PFSK-1 (cell line): Measurements from ENCODE around the gene UBTF.

Source experiments
- FOXP2 ChIP-seq: optimal IDR thresholded peaks from 2 replicates; pipeline ENCODE3; 2011; ENCODE audit warnings: borderline replicate concordance, control low read depth, inconsistent platforms; ENCODE audit not compliant: insufficient read depth; ENCODE audit errors: extremely low read length, extremely low read depth
- POLR2AphosphoS5 ChIP-seq: IDR thresholded peaks from 2 replicates; pipeline ENCODE4 v1.6.1; 2012; ENCODE audit warnings: low read depth, mild to moderate bottlenecking, control low read depth, low read length, moderate library complexity
- REST ChIP-seq, 2 experiments: IDR thresholded peaks; 2 replicates each; pipeline versions ENCODE4 v1.6.1 to v1.8.0; 2011 to 2012; ENCODE audit warnings: low read depth in 2 of 2, low read length in 2 of 2, control low read depth in 1 of 2, inconsistent platforms in 1 of 2, mild to moderate bottlenecking in 1 of 2, moderate library complexity in 1 of 2; ENCODE audit not compliant: insufficient read depth in 1 of 2
- SIN3A ChIP-seq: IDR thresholded peaks from 2 replicates; pipeline ENCODE4 v1.6.1; 2012; ENCODE audit warnings: mild to moderate bottlenecking, low read length, moderate library complexity, borderline replicate concordance; ENCODE audit not compliant: insufficient read depth
- TAF1 ChIP-seq: IDR thresholded peaks from 2 replicates; pipeline ENCODE4 v1.6.1; 2012; ENCODE audit warnings: low read length, control low read depth, borderline replicate concordance; ENCODE audit not compliant: insufficient read depth

Gene UBTF

DNA sequence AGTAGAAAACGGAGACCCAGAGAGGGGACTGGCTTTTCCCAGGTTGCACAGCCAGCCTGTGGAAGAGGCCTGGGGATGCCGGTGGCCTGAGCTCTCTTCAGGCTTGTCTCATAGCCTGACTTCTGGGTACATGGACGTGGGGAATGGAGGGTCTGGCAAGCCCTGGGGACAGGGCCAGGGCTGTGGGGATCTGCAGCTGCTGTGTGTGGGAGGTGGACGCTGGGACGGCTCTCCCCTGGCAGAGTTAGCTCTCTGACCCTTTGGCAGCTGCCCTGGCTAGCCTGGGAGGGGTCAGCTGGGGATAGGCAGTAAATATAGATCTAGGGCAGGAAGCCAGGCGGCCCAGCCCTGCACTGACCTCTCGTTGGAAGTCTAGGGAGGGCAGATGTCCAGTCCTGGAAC, 28.0 kb upstream of the UBTF start:
- TF ChIP-seq POLR2AphosphoS5 (no peak), REST (IDR thresholded peaks at IDR 0.05; ENCODE audit: insufficient read depth in 1 of 2, low read depth in 2 of 2, low read length in 2 of 2) (no peak), FOXP2 (no peak)

DNA sequence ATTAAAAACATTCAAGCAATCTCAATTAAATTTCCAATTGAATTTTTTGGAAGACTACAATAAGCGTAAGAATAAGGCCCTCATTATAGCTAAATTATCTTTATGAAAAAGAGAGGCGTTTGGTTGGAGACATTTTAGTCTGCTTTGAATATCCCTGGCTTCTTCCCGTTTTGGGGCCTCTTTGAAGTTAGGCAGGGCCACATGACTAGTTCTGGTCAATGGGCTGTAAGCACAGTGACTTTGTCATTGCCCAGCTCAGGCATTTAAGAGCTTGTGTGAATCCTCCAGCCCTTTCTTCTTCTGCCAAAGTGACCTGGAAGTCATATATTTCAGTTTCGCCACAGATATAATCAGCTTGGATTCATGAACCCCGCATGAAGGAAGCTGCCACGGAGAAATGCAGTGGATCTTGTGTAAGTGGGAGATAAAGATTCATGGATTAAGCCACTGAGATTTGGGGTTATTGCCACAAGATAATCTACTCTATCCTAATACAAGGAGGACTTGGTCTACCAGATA, 21.7 kb upstream of the UBTF start:
- TF ChIP-seq REST (IDR thresholded peaks at IDR 0.05; ENCODE audit: insufficient read depth in 1 of 2, low read depth in 2 of 2, low read length in 2 of 2) (no peak), TAF1 (no peak), SIN3A (no peak), POLR2AphosphoS5 (no peak), FOXP2 (no peak)

- TF ChIP-seq FOXP2 (no peak), POLR2AphosphoS5 (no peak), REST (IDR thresholded peaks at IDR 0.05; ENCODE audit: insufficient read depth in 1 of 2, low read depth in 2 of 2, low read length in 2 of 2) (no peak), SIN3A (no peak), TAF1 (no peak)
Observed at GRCh38 chr17:44236444-44236991, 17.0 kb upstream of the UBTF start.

- TF ChIP-seq FOXP2 (no peak), SIN3A (no peak), REST (IDR thresholded peaks at IDR 0.05; ENCODE audit: insufficient read depth in 1 of 2, low read depth in 2 of 2, low read length in 2 of 2) (no peak), POLR2AphosphoS5 (no peak), TAF1 (no peak)
Observed at GRCh38 chr17:44235583-44235936, 16.1 kb upstream of the UBTF start.

DNA sequence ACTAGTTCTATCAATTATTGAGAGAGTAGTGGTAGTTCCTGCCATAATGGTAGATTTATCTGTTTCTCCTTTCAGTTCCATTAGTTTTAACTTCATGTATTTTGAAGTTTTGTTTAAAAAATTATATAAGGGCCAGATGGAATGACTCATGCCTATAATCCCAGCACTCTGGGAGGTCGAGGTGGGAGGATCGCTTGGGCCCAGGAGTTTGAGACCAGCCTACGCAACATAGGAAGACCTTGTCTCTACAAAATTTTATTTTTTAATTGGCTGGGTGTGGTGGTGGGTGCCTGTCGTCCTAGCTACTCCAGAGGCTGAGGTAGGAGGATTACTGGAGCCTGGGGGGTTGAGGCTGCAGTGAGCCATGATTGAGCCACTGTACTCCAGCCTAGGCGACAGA, 14.1 kb upstream of the UBTF start:
- TF ChIP-seq TAF1 (no peak), SIN3A (no peak), FOXP2 (no peak), POLR2AphosphoS5 (no peak), REST (IDR thresholded peaks at IDR 0.05; ENCODE audit: insufficient read depth in 1 of 2, low read depth in 2 of 2, low read length in 2 of 2) (no peak)
